A549 treated with Mapracorat at 1 μM for 4 hours (cell line): ENCODE measurements around the gene GAGE13. TPM values are rescaled to one million over a fixed set of nuclear protein-coding genes. Genes with fewer than 3 reads are reported as not detected.

ENCODE experiments used
- total RNA-seq: library from RNA; stranded (reverse); fragments of 200-300 nt; extraction: Qiagen RNA extraction; gene quantifications from 5 replicates; pipeline ENCODE4 v1.2.3, GENCODE V29; 2022

The GAGE13 gene
- total RNA-seq = not detected in 5 replicates

GRCh38 chrX:49331282-49331681 lies at the start of gene GAGE13:
TSS of gene GAGE13 (plus strand) at chrX:49331582. CDS start at chrX:49332738, 1,156 bp downstream.

GRCh38 chrX:49303346-49303745 lies 28.0 kb upstream of the GAGE13 start, which contains the start of gene GAGE10:
TSS of gene GAGE10 (plus strand) at chrX:49303646. CDS start at chrX:49304860, 1,214 bp downstream.

GRCh38 chrX:49321737-49322136 lies 9.6 kb upstream of the GAGE13 start, which contains the start of gene GAGE12J:
TSS of gene GAGE12J (plus strand) at chrX:49322037. CDS start at chrX:49323194, 1,157 bp downstream.

Other genes starting within 250 kb of the GAGE13 start
- gene GPKOW, start 207.8 kb upstream of the GAGE13 start, total RNA-seq = 21.6 to 24.3 TPM (median 22.5 TPM) in 5 replicates
- 2.3 to 3.5 TPM (median 3.2 TPM) in 5 replicates for gene MAGIX, start 168.8 kb upstream of the GAGE13 start, total RNA-seq
- gene PLP2, start 159.7 kb upstream of the GAGE13 start, total RNA-seq = 366 to 455 TPM (median 433 TPM) in 5 replicates
- gene PRICKLE3, start 145.2 kb upstream of the GAGE13 start, total RNA-seq = 12.4 to 18.2 TPM (median 17.1 TPM) in 5 replicates
- gene SYP, start 131.4 kb upstream of the GAGE13 start, total RNA-seq = 2.1 to 2.8 TPM (median 2.4 TPM) in 5 replicates
- not detected in 5 replicates for gene CACNA1F, start 98.2 kb upstream of the GAGE13 start, total RNA-seq
- 12.2 to 15.7 TPM (median 14.1 TPM) in 5 replicates for gene CCDC22, start 96.1 kb upstream of the GAGE13 start, total RNA-seq
- gene FOXP3, start 66.9 kb upstream of the GAGE13 start, total RNA-seq = 0.12 to 0.19 TPM (median 0.14 TPM) in 5 replicates
- 1.4 to 4.1 TPM (median 2.8 TPM) in 5 replicates for gene PPP1R3F, start 61.8 kb upstream of the GAGE13 start, total RNA-seq
- gene GAGE10, start 27.9 kb upstream of the GAGE13 start, total RNA-seq = not detected in 5 replicates
- gene GAGE12J, start 9.5 kb upstream of the GAGE13 start, total RNA-seq = not detected in 5 replicates
- not detected in 5 replicates for gene GAGE12C, start 200.6 kb downstream of the GAGE13 start, total RNA-seq
- gene GAGE12D, start 210.2 kb downstream of the GAGE13 start, total RNA-seq = not detected in 5 replicates
- gene GAGE12E, start 219.7 kb downstream of the GAGE13 start, total RNA-seq = not detected in 5 replicates
- not detected in 5 replicates for gene GAGE12F, start 229.3 kb downstream of the GAGE13 start, total RNA-seq
- not detected in 5 replicates for gene GAGE12G, start 238.8 kb downstream of the GAGE13 start, total RNA-seq
- gene GAGE12H, start 248.4 kb downstream of the GAGE13 start, total RNA-seq = not detected in 5 replicates